GM06990 (cell line): ENCODE results near the gene SLC9B1.

Experiments used
- DNase-seq: peaks from one replicate; pipeline ENCODE4 v3.0.0-alpha.2; 2011; ENCODE audit not compliant: insufficient read length; ENCODE audit errors: extremely low read depth
- H3K27me3 ChIP-seq: replicated peaks from 2 replicates; pipeline ENCODE4 v1.6.0; 2011; ENCODE audit warnings: low read length; ENCODE audit not compliant: control insufficient read depth, insufficient read depth
- H3K36me3 ChIP-seq: 2 replicates; pipeline ENCODE4 v1.5.1; 2011; ENCODE audit warnings: low read length; ENCODE audit not compliant: control insufficient read depth, insufficient read depth
- H3K4me3 ChIP-seq: replicated peaks from 2 replicates; pipeline ENCODE4 v1.5.1; 2011; ENCODE audit warnings: low read depth, mild to moderate bottlenecking, control low read depth, low read length
- CTCF ChIP-seq: IDR thresholded peaks from 2 replicates; pipeline ENCODE4 v1.5.1; 2011; ENCODE audit warnings: low read length, control low read depth, mild to moderate bottlenecking, inconsistent platforms; ENCODE audit not compliant: insufficient read depth, poor library complexity, severe bottlenecking

Gene SLC9B1

GRCh38 chr4:102862747-102863146 lies 156.8 kb downstream of the SLC9B1 start:
- Histone ChIP-seq H3K27me3 (no peaks in the 10 kb centered on the region), H3K4me3 (no peak overlapping the region), H3K36me3 (no peaks in the 10 kb centered on the region)
- TF ChIP-seq CTCF = no peak
- DNase-seq = no peak

- no peak for DNase-seq
These were observed 157.5 kb downstream of the SLC9B1 start for GRCh38 chr4:102862016-102862415.

GRCh38 chr4:102860611-102861324 lies 158.7 kb downstream of the SLC9B1 start:
- Histone ChIP-seq H3K4me3 (no peak overlapping the region), H3K36me3 (no peaks in the 10 kb centered on the region), H3K27me3 (no peaks in the 10 kb centered on the region)
- TF ChIP-seq CTCF = no peak
- DNase-seq = no peak

More at GRCh38 chr4:102862016-102862415, 157.5 kb downstream of the SLC9B1 start:
- H3K27me3 ChIP-seq = no peaks in the 10 kb centered on the region
- no peaks in the 10 kb centered on the region for H3K36me3 ChIP-seq
- TF ChIP-seq CTCF = no peak
- H3K4me3 ChIP-seq = no peak overlapping the region

GRCh38 chr4:102858828-102859464 lies 160.6 kb downstream of the SLC9B1 start:
- H3K36me3 ChIP-seq = no peaks in the 10 kb centered on the region
- no peak overlapping the region for H3K4me3 ChIP-seq
- no peak for TF ChIP-seq CTCF
- H3K27me3 ChIP-seq = no peaks in the 10 kb centered on the region
- no peak for DNase-seq
